Measurements from ENCODE around the gene CYP39A1. TPM values are rescaled to one million over a fixed set of nuclear protein-coding genes. Genes with fewer than 3 reads are reported as not detected.

CYP39A1 gene
- total RNA-seq, 2 experiments from 2014 or later, result not detected

DNA sequence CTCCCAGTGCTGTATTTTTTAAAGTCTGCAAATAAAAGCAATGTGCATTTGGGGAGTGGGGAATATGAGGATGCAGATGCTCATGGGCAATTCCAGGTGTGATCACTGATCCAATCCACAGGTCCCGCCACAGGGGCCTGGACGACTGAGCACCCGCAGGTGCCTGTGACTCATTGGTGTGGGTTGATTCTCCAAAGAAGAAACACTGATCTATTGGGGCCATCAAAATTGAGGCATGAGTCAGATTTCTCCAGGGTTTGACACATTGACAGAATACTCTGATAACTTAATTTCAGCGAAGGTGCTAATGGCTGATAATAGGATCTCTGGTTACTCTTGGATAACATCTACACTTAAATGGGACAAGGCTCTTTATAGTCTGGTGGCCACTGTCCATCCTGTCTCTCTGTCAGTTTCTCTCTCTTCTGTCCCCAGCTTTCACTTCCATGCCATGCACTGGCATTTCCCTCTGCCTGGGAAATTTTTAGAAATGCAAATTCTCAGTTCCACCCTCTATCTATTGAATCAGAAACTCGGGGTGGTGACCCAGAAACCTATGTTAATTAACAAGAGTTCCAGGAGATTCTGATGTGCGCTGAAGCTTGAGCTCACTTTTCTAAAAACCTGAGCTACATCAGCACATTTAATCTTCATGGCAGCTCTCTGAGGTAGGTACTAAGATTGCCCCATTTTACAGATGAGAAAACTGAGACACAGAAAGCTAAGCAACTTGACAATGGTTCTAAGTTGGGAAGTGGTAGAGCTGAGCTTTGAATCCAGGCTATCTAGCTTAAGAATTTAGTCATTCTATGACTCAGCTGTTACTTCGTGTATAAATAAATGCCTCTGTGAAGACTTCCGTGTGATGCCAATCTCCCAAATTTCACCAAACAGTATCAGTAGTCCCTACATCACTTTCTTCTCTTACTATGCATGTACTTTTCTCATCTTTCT lies 151.2 kb downstream of the CYP39A1 start:
- Mint-ChIP-seq H3K4me3 (no peak overlapping the region), H3K9me3 (no peaks in the 10 kb centered on the region), H3K27me3 (ENCODE audit: low read depth) (peaks cover 24% of the 10 kb centered on the region), H3K4me1 (ENCODE audit: low read depth) (no peaks in the 10 kb centered on the region), H3K27ac (no peak overlapping the region), H3K36me3 (ENCODE audit: low read depth) (no peaks in the 10 kb centered on the region)
- DNase-seq, result no peak
- intact Hi-C loops (cut with micrococcal nuclease), result no loop called here
- CTCF ChIA-PET, result no interaction called here

GRCh38 chr6:46500382-46500781 lies 152.2 kb downstream of the CYP39A1 start:
- H3K4me1 Mint-ChIP-seq (ENCODE audit: low read depth), result no peaks in the 10 kb centered on the region
- intact Hi-C loops (cut with micrococcal nuclease), result no loop called here
- CTCF ChIA-PET, result no interaction called here

More at GRCh38 chr6:46500382-46500781, 152.2 kb downstream of the CYP39A1 start:
- Mint-ChIP-seq H3K27me3 (ENCODE audit: low read depth) (peaks cover 26% of the 10 kb centered on the region), H3K36me3 (ENCODE audit: low read depth) (no peaks in the 10 kb centered on the region), H3K27ac (no peak overlapping the region), H3K4me3 (no peak overlapping the region), H3K9me3 (no peaks in the 10 kb centered on the region)
- no peak for DNase-seq

Other genes starting within 250 kb of the CYP39A1 start
- gene RCAN2, start 161.4 kb downstream of the CYP39A1 start, total RNA-seq, result under 1 TPM; 0.37 to 0.43 TPM
- gene SLC25A27, start 157 bp upstream of the CYP39A1 start, total RNA-seq, result 1 to 10 TPM; 1.6 to 2.0 TPM
- gene TDRD6, start 35.1 kb upstream of the CYP39A1 start, total RNA-seq, result not detected
- not detected for gene PLA2G7, start 82.6 kb upstream of the CYP39A1 start, total RNA-seq
- not detected for gene ANKRD66, start 94.1 kb upstream of the CYP39A1 start, total RNA-seq
- gene MEP1A, start 140.6 kb upstream of the CYP39A1 start, total RNA-seq, result not detected